ENCODE results near the gene DHX35.

DNA sequence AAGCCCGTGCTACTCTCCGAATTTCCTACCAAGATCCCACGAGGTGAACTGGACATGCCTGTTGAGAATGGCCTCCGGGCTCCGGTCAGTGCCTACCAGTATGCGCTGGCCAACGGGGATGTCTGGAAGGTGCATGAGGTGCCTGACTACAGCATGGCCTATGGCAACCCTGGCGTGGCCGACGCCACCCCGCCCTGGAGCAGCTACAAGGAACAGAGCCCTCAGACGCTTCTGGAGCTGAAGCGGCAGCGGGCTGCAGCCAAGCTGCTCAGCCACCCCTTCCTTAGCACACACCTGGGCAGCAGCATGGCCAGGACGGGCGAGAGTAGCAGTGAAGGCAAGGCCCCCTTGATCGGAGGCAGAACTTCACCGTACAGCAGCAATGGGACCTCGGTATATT is 44.0 kb upstream of the DHX35 start:
- no peak for TF ChIP-seq YY1 (IDR thresholded peaks at IDR 0.05; ENCODE audit: extremely low read depth, insufficient replicate concordance, low read depth, low read length)
- TF ChIP-seq ATF3 (IDR thresholded peaks at IDR 0.05) = no peak

All from HCT116 (cell line).